ENCODE results near the gene PLA2G5.
"Not testable (repeated sequence)": the region's sequence is repeated elsewhere in the genome, so short reads cannot be mapped to it uniquely, and the experiment has no call there.

PLA2G5 gene, protein sequence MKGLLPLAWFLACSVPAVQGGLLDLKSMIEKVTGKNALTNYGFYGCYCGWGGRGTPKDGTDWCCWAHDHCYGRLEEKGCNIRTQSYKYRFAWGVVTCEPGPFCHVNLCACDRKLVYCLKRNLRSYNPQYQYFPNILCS

DNA sequence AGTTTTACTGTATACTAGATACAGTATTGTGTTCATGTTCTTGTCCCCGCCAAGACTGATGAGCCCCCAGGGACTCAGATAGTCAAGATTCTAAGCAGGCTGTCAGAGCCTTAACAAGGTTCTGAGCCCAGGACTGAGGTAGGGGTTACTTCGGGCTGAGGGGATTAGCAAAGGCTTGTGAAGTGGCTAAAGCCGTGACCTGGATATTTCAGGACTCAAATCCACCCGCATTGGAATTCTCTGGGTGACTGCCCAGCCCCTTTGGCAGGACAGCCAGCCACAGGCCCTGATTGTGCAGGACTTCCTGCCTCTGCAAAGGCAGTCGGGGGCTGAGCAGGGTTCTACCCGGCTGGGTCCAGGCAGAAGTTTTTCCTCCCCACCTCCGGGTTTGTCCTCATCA is at the start of gene PLA2G5:
PLA2G5 (plus strand) TSS at position 321 of the 400 bp plus-strand sequence. CDS start 14,637 bp downstream, outside the sequence.
- DNase-seq (ENCODE audit: low read depth in 2 of 2), result no peak

DNA sequence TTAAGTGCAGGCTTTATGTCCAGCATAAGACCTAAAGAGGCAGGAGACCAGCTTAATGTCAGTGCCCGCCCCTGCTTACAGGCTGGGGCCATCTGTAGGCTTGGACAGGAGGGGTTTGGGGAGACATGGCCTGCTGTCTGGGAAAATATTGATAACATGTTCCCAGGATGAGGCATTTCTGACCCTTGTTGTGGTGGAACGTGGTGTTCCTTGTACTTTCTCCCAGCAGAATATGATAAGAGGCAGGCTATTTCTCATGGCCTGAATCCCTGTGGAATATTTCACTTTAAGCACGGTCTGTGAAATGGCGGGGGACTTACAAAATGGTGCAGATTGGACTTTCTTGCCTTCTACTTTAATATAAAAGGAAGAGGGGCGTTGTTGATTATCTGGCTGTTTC is 41.9 kb upstream of the PLA2G5 start:
- no peak for DNase-seq (ENCODE audit: low read depth in 2 of 2)

GRCh38 chr1:20028726-20029125 is 41.3 kb upstream of the PLA2G5 start:
- no peak for DNase-seq (ENCODE audit: low read depth in 2 of 2)

GRCh38 chr1:20029178-20029912 is 40.6 kb upstream of the PLA2G5 start:
- no peak for DNase-seq (ENCODE audit: low read depth in 2 of 2)

- not testable (repeated sequence) for DNase-seq (ENCODE audit: low read depth in 2 of 2)
Observed at GRCh38 chr1:20030436-20031151, 39.4 kb upstream of the PLA2G5 start.

- no peak for DNase-seq (ENCODE audit: low read depth in 2 of 2)
Observed at GRCh38 chr1:20031161-20031560, 38.8 kb upstream of the PLA2G5 start.

DNA sequence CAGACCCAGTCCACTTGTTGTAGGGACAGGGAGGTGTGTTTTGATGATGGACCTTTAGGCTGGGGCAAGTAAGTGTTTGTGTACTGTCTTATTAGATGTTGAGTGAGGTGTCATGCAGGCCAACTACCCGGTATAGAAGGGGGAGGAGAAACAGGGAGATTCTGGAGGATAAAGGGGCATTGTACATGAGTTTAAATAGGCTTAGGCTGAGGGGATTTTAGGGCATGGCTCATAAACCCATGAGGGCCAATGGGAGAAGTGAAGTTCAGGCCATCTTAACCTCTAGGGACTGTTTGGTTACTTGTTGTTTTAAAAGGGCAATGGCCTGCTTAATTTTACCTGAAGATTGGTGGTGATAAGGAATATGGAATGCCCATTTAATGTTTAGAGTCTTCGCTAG is 38.2 kb upstream of the PLA2G5 start:
- no peak for DNase-seq (ENCODE audit: low read depth in 2 of 2)

DNA sequence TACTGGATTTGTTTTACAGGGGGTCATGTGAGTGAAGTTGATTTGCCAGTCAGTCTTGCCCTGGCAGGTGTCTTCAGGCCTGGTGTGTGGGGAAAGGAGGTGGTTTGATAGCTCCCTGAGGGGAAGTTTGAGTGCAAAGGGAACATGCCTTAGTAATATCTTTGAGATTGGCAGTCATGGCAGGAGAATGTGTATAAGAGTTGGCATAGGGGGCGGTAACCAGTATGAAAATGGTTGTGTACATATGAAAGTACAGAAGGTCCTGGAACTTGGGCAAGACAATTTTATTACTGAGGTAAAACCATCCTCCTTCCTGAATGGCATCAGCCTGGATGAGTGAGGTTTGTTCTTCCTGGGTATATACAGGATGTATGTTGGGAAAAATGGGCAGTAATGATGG is 37.6 kb upstream of the PLA2G5 start:
- no peak for DNase-seq (ENCODE audit: low read depth in 2 of 2)

GRCh38 chr1:20033420-20033819 is 36.6 kb upstream of the PLA2G5 start:
- no peak for DNase-seq (ENCODE audit: low read depth in 2 of 2)

DNA sequence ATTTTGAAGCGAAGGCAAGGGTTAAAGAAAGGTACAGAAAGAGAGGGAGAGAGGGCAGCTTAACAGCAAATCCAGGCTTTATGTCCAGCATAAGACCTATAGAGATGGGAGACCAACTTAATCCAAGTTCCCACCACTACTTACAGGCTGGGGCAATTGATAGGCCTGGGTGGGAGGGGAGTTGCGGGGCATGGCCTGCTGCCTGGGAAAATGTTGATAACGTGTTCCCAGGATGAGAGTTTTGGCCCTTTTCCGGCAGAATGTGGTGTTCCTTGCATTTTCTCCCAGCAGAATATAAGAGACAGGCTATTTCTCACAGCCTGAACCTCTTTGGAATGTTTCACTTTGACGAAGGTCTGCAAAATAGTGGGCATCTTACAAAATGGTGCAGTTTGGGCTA is 34.9 kb upstream of the PLA2G5 start:
- no peak for DNase-seq (ENCODE audit: low read depth in 2 of 2)

- no peak for DNase-seq (ENCODE audit: low read depth in 2 of 2)
Observed at GRCh38 chr1:20037877-20038276, 32.1 kb upstream of the PLA2G5 start.

GRCh38 chr1:20047096-20047495 is 22.9 kb upstream of the PLA2G5 start:
- DNase-seq (ENCODE audit: low read depth in 2 of 2), result no peak

DNA sequence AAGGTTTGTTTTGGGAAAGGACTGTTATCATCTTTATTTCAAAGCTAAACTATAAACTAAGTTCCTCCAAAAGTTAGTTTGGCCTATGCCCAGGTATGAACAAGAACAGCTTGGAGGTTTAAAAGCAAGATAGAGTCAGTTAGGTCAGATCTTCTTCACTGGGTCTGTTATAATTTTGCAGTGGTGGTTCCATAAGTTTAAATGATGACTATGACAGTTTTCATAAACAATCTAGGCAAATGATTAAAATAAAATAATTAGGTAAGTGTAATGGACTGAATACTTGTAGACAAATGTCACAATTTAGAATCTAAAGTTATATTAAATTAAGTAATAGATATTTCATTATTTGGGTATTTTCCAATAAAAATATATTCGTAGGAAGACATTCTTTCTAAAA is 21.4 kb upstream of the PLA2G5 start:
- no peak for DNase-seq (ENCODE audit: low read depth in 2 of 2)

GRCh38 chr1:20049056-20049798 is 20.8 kb upstream of the PLA2G5 start:
- not testable (repeated sequence) for DNase-seq (ENCODE audit: low read depth in 2 of 2)

DNA sequence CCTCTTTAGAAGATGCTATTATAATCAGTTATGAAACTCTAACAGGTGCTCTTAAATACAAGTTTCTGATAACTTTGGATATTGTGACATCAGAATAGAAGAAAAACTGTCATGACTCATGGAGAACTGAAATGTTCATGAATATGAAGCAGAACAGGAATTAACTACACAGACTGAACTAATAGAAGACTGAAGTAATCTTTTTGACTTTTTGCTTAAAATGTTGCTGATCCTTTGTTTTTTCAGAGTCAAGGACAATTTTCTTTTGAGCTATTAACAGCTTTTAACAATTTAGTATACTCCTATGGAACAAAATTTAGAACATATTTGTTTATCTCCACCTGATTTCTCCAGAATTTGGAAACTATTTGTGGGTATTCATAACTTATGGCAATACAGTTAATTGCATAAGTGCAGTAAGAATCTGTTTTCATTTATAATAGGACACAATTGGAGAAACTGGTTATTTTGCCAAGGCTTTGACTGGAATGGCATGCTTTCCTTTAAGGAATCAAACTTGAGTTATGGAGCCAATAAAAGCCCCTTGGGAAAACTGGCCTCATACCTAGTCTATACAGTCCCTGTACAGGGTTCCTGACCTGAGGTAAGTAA is 18.7 kb upstream of the PLA2G5 start:
- DNase-seq (ENCODE audit: low read depth in 2 of 2), result no peak

DNA sequence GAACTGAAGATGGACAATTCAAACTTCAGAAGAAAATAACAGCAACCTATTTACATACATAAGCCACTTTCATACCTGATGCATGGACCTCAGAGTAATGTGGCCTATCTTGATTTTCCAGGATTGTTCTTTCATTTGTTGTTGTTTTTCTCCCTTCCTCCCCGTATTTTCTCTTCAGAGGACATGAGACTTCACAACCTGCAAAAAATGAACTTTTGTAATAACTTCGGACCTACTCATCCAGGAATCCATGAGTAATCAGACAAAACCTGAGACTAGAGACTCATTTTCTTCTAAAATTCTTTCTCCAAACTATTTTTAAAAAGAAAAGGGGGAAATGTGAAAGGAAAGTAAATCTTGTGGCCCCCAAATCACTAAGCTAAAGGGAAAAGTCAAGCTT is 17.6 kb upstream of the PLA2G5 start:
- no peak for DNase-seq (ENCODE audit: low read depth in 2 of 2)

DNA sequence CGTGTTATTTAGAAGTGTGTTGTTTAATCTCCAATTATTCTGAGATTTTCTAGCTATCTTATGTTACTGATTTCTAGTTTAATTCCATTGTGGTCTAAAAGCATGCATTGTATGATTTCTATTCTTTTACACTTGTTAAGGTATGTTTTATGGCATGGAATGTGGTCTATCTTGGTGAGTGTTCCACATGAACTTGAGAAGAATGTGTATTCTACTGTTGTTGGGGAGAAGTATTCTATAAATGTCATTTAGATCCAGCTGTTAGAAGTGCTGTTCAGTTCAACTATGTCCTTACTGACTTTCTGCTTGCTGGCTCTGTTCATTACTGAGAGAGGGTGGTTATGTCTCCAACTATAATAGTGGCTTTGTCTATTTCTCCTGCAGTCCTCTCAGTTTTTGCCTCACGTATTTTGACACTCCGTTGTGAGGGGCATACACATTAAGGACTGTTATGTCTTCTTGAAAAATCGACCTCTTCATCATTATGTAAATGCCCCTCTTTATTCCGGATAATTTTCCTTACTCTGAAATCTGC is 12.0 kb upstream of the PLA2G5 start:
- no peak for DNase-seq (ENCODE audit: low read depth in 2 of 2)

DNA sequence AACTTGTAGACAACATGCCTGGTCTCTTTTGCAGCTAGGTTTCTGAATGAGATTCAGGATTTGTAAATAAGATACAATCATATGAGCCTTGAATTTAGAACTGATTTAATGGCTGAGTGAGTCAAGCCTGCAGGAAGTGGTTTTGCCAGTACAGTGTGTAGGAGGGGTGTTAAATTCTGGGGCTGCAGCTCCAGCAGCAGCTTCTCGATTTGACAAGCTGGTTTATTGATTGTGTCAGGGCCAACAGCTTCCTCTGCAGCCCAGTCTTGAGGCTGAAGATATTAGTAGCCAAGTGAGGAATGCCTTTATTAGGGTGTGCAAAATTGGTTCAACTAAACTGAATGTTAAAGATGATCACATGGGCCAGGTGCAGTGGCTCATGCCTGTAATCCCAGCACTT is 11.5 kb upstream of the PLA2G5 start:
- peak; percentile 26 to 30 for DNase-seq (ENCODE audit: low read depth in 2 of 2)

DNA sequence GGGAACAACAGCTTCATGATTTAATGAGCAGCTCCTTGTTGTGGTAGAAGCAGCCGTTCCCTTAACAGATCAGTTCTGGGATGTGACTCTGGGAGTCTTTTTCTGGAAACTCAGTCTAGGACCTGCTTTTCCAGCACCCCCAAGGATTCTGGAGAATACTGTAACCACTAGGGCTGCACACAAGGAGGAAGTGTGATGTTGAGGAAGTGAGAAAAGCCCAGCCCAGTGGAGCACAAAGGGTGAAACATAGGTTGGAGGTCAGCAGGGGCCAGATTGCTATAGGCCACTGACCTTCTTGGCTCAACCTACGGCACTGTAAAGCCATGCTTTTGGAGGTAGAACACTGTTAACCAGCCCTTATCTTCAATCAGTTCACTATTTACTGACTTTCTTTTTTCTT is 10.1 kb upstream of the PLA2G5 start:
- DNase-seq (ENCODE audit: low read depth in 2 of 2), result no peak

DNA sequence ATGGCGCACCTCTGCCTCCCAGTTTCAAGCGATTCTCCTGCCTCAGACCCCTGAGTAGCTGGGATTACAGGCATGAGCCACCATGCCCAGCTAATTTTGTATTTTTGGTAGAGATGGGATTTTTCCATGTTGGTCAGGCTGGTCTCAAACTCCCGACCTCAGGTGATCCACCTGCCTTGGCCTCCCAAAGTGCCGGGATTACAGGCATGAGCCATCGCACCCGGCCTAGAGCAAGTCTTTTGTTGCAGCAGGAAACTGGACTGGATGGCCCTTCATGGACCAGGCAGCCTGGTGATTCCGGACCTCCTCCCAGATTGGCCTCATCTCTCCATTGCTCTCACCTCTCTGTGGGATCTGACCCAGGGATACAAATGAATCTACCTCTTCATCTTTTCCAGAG is 9.2 kb upstream of the PLA2G5 start:
- not testable (repeated sequence) for DNase-seq (ENCODE audit: low read depth in 2 of 2)

DNA sequence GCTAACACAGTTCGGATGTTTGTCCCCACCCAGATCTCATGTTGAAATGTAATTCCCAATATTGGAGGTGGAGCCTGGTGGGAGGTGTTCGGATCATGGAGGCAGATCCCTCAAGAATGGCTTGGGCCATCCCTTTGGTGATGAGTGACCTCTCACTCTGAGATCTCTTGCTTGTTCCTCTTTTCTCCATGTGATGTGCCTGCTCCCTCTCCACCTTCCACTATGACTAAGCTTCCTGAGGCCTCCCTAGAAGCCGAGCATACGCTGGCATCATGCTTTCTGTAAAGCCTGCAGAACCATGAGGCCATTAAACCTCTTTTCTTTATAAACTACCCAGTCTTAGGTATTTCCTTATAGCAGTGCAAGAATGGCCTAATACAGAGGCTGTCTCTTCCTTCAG is 8.1 kb upstream of the PLA2G5 start:
- no peak for DNase-seq (ENCODE audit: low read depth in 2 of 2)

DNA sequence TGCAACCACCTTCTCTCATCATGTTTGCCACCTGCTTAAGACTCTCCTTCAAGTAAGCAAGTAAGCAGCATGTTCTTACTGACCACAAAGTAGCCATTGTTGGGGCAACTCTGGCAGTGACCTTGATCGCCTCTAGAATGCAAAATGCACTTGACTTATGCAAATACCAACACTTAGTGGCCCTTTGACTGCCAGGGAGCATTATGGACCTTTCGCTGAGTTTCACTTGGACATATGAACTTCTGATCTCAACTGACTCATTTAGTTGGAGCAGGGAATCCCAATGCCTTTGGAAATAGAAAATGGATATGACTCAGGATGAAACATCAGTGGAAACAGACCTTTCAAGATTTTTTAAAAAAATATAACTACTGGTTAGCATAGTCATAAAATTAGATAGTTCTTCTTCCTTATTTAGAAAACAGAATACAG is 6.1 kb upstream of the PLA2G5 start:
- no peak for DNase-seq (ENCODE audit: low read depth in 2 of 2)

Measured in stimulated activated CD4-positive, alpha-beta T cell treated with anti-CD3 and anti-CD28 coated beads, Interleukin-12 subunit alpha, Interleukin-12 subunit beta, amount 100 ng/mL, for 24 hours (primary cell).